ENCODE data around the gene TMEM87B.

DNA sequence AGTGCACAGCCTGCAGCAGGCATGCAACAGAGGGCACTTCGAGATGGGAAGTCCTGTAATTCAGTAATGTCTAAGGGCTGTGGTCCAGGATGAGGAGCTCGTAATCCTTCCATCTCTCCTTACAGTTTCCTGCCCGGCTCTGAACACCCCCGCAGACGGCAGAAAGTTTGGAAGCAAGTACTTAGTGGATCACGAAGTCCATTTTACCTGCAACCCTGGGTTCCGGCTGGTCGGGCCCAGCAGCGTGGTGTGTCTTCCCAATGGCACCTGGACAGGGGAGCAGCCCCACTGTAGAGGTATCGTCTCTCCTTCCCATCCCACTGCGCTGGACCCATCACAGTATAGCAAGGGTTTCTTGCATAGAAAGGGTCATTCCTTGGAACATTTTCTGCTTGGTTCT, 109.8 kb downstream of the TMEM87B start:
- TF ChIP-seq, protein P1, sequence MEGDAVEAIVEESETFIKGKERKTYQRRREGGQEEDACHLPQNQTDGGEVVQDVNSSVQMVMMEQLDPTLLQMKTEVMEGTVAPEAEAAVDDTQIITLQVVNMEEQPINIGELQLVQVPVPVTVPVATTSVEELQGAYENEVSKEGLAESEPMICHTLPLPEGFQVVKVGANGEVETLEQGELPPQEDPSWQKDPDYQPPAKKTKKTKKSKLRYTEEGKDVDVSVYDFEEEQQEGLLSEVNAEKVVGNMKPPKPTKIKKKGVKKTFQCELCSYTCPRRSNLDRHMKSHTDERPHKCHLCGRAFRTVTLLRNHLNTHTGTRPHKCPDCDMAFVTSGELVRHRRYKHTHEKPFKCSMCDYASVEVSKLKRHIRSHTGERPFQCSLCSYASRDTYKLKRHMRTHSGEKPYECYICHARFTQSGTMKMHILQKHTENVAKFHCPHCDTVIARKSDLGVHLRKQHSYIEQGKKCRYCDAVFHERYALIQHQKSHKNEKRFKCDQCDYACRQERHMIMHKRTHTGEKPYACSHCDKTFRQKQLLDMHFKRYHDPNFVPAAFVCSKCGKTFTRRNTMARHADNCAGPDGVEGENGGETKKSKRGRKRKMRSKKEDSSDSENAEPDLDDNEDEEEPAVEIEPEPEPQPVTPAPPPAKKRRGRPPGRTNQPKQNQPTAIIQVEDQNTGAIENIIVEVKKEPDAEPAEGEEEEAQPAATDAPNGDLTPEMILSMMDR (IDR thresholded peaks at IDR 0.05) = no peak
- no peak for TF ChIP-seq POLR2A (IDR thresholded peaks at IDR 0.05)
- no peak for TF ChIP-seq EP300 (IDR thresholded peaks at IDR 0.05)

All from upper lobe of left lung (tissue), 4 donors.